Panc1 (cell line): ENCODE data around the gene ATP1A3.

Experiments
- SIN3A ChIP-seq: IDR thresholded peaks from 2 replicates; pipeline ENCODE4 v1.6.1; 2012; ENCODE audit warnings: low read depth, mild to moderate bottlenecking, low read length, moderate library complexity, borderline replicate concordance; ENCODE audit not compliant: insufficient read depth
- TF ChIP-seq, protein P1 (sequence below): fragments of 450-650 bp; IDR thresholded peaks from 2 replicates; pipeline ENCODE4 v1.5.1; 2017; ENCODE audit warnings: mild to moderate bottlenecking

DNA sequence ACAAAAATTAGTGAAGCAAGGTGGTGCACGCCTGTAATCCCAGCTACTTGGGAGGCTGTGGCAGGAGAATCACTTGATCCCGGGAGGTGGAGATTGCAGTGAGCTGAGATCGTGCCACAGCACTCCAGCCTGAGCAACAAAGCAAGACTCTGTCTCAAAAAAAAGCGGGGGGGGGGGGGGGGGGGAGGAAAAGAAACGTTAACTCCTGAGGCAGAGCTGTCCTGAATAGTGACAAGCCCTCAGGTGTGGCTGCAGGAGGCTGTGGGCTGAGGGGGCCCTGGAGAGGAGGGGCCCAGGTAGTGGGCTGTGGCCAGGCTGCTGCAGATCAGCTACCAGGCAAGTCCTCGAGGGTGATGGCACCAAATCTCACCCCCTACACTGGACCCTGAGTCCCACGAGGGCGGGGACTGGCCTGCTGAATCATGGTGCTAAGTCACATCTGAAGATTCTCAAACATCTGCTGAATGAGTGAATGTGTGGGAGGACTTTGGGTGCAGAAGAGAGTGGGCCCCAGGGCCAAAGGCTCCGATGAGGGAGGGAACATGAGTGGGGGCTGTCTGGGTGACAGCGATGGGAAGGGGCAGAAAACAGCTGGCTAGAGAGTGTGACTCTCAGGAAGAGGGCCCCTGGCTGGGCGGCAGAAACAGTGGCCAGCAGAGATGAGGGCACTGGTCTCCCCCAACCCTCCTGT is 24.6 kb upstream of the ATP1A3 start:
- TF ChIP-seq, protein P1, sequence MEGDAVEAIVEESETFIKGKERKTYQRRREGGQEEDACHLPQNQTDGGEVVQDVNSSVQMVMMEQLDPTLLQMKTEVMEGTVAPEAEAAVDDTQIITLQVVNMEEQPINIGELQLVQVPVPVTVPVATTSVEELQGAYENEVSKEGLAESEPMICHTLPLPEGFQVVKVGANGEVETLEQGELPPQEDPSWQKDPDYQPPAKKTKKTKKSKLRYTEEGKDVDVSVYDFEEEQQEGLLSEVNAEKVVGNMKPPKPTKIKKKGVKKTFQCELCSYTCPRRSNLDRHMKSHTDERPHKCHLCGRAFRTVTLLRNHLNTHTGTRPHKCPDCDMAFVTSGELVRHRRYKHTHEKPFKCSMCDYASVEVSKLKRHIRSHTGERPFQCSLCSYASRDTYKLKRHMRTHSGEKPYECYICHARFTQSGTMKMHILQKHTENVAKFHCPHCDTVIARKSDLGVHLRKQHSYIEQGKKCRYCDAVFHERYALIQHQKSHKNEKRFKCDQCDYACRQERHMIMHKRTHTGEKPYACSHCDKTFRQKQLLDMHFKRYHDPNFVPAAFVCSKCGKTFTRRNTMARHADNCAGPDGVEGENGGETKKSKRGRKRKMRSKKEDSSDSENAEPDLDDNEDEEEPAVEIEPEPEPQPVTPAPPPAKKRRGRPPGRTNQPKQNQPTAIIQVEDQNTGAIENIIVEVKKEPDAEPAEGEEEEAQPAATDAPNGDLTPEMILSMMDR: no peak
- TF ChIP-seq SIN3A: no peak
